ENCODE results near the gene CFAP410. TPM values are rescaled to one million over a fixed set of nuclear protein-coding genes. Genes with fewer than 3 reads are reported as not detected.

CFAP410 gene
- total RNA-seq, 1 experiment from 2014 or later: 16.5 TPM

- no peaks in the 10 kb centered on the region for H3K4me1 Mint-ChIP-seq (ENCODE audit: low read depth, unreplicated experiment)
- Histone ChIP-seq H3K36me3 (ENCODE audit: control insufficient read depth, insufficient read depth, low read length) (no peaks in the 10 kb centered on the region), H3K4me1 (no peaks in the 10 kb centered on the region), H3K4me3 (ENCODE audit: low read depth, low read length) (no peak overlapping the region), H3K27me3 (replicated peaks; ENCODE audit: control insufficient read depth, insufficient read depth, low read length) (no peaks in the 10 kb centered on the region), H3K9me3 (peaks cover 15% of the 10 kb centered on the region)
- ChIA-PET CTCF (no interaction called here), POLR2A (no interaction called here)
- no peak overlapping the region for H3K4me3 Mint-ChIP-seq (ENCODE audit: unreplicated experiment)
- H3K36me3 Mint-ChIP-seq (ENCODE audit: insufficient read depth, unreplicated experiment): no peaks in the 10 kb centered on the region
- DNase-seq: peak in 1 of 2 experiments; percentile 6
- TF ChIP-seq CTCF (IDR thresholded peaks at IDR 0.05; ENCODE audit: insufficient read depth in 1 of 2, low read depth in 1 of 2, low read length in 1 of 2, severe bottlenecking in 1 of 2, unreplicated experiment in 1 of 2): no peak
- H3K27ac Mint-ChIP-seq (ENCODE audit: unreplicated experiment): no peak overlapping the region
- H3K27me3 Mint-ChIP-seq (ENCODE audit: insufficient read depth, unreplicated experiment): no peaks in the 10 kb centered on the region
- BruUV-seq (replicated peaks): no TSS peak
- intact Hi-C loops (cut with micrococcal nuclease; ENCODE audit: unreplicated experiment): no loop called here
- H3K9me3 Mint-ChIP-seq (ENCODE audit: unreplicated experiment): peaks cover 41% of the 10 kb centered on the region
Observed at GRCh38 chr21:44382536-44382935, 43.3 kb upstream of the CFAP410 start.

DNA sequence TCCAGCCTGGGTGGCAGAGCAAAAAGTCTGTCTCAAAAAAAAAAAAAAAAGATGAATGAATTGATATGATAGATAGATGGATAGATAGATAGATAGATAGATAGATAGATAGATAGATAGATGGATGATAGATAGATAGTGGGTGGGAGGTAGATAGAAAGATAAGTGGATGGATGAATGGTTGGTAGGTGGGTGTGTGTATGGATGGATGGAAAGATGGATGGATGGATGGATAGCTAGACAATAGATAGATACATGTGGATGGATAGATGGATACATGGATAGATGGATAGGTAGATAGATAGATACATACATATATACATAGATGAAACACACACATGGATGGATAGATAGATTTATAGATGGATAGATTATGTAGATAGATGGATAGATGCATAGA is 42.7 kb upstream of the CFAP410 start:
- no peaks in the 10 kb centered on the region for H3K4me1 ChIP-seq
- no peaks in the 10 kb centered on the region for H3K27me3 ChIP-seq (replicated peaks; ENCODE audit: control insufficient read depth, insufficient read depth, low read length)
- H3K36me3 Mint-ChIP-seq (ENCODE audit: insufficient read depth, unreplicated experiment): no peaks in the 10 kb centered on the region
- DNase-seq: no peak
- H3K4me3 ChIP-seq (ENCODE audit: low read depth, low read length): no peak overlapping the region
- H3K4me3 Mint-ChIP-seq (ENCODE audit: unreplicated experiment): no peak overlapping the region
- no peaks in the 10 kb centered on the region for H3K27me3 Mint-ChIP-seq (ENCODE audit: insufficient read depth, unreplicated experiment)
- peaks cover 41% of the 10 kb centered on the region for H3K9me3 Mint-ChIP-seq (ENCODE audit: unreplicated experiment)
- ChIA-PET POLR2A (no interaction called here), CTCF (no interaction called here)
- no peak overlapping the region for H3K27ac Mint-ChIP-seq (ENCODE audit: unreplicated experiment)
- TF ChIP-seq CTCF (IDR thresholded peaks at IDR 0.05; ENCODE audit: insufficient read depth in 1 of 2, low read depth in 1 of 2, low read length in 1 of 2, severe bottlenecking in 1 of 2, unreplicated experiment in 1 of 2): no peak
- H3K9me3 ChIP-seq: peaks cover 15% of the 10 kb centered on the region
- H3K4me1 Mint-ChIP-seq (ENCODE audit: low read depth, unreplicated experiment): no peaks in the 10 kb centered on the region
- no peaks in the 10 kb centered on the region for H3K36me3 ChIP-seq (ENCODE audit: control insufficient read depth, insufficient read depth, low read length)
- BruUV-seq (replicated peaks): no TSS peak
- intact Hi-C loops (cut with micrococcal nuclease; ENCODE audit: unreplicated experiment): no loop called here

DNA sequence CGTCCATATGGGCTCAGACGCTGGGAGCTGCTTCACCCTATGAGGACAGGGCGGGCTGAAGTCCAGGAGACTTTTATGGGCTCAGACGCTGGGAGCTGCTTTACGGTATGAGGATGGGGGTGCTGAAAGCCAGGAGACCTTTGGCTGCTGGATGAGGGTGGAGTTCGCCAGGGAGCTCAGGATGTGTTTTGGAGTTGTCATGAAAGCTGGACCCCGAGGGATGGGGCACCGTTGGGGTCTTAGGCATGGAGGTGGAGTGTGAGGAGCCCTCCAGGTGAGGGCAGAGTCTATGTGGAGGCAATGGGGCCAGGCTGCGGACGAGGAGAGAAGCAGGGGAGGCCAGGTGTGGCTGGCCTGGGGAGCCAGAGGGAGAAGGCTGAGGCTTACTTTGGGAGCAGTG is 41.7 kb upstream of the CFAP410 start:
- POLR2A ChIA-PET: no interaction called here
- no peak for TF ChIP-seq CTCF (IDR thresholded peaks at IDR 0.05; ENCODE audit: insufficient read depth in 1 of 2, low read depth in 1 of 2, low read length in 1 of 2, severe bottlenecking in 1 of 2, unreplicated experiment in 1 of 2)
- no peak overlapping the region for H3K27ac Mint-ChIP-seq (ENCODE audit: unreplicated experiment)
- no peaks in the 10 kb centered on the region for H3K4me1 Mint-ChIP-seq (ENCODE audit: low read depth, unreplicated experiment)
- BruUV-seq (replicated peaks): no TSS peak
- no peaks in the 10 kb centered on the region for H3K4me1 ChIP-seq
- H3K4me3 Mint-ChIP-seq (ENCODE audit: unreplicated experiment): no peak overlapping the region
- peak in 1 of 2 experiments; percentile 17 for DNase-seq
- H3K36me3 ChIP-seq (ENCODE audit: control insufficient read depth, insufficient read depth, low read length): no peaks in the 10 kb centered on the region
- no peaks in the 10 kb centered on the region for H3K27me3 Mint-ChIP-seq (ENCODE audit: insufficient read depth, unreplicated experiment)
- CTCF ChIA-PET: no interaction called here
- intact Hi-C loops (cut with micrococcal nuclease; ENCODE audit: unreplicated experiment): no loop called here
- peaks cover 13% of the 10 kb centered on the region for H3K9me3 ChIP-seq
- no peaks in the 10 kb centered on the region for H3K27me3 ChIP-seq (replicated peaks; ENCODE audit: control insufficient read depth, insufficient read depth, low read length)
- peaks cover 40% of the 10 kb centered on the region for H3K9me3 Mint-ChIP-seq (ENCODE audit: unreplicated experiment)
- no peak overlapping the region for H3K4me3 ChIP-seq (ENCODE audit: low read depth, low read length)
- no peaks in the 10 kb centered on the region for H3K36me3 Mint-ChIP-seq (ENCODE audit: insufficient read depth, unreplicated experiment)

Measured in Caco-2 (cell line).